Astrocyte (in vitro differentiated cells and primary cell): ENCODE data around the gene KIF5A.

Experiments used
- EZH2 ChIP-seq: IDR thresholded peaks from 2 replicates; pipeline ENCODE4 v1.6.1; 2012; ENCODE audit warnings: mild to moderate bottlenecking, low read length, inconsistent platforms; ENCODE audit not compliant: insufficient read depth
- TF ChIP-seq, protein P1 (sequence below): IDR thresholded peaks from 2 replicates; pipeline ENCODE4 v1.5.1; 2011; ENCODE audit warnings: low read depth, mild to moderate bottlenecking, inconsistent platforms, low read length, moderate library complexity; ENCODE audit not compliant: insufficient read depth

GRCh38 chr12:57631566-57632072 lies 81.8 kb downstream of the KIF5A start:
- TF ChIP-seq EZH2, result no peak
- TF ChIP-seq, protein P1, sequence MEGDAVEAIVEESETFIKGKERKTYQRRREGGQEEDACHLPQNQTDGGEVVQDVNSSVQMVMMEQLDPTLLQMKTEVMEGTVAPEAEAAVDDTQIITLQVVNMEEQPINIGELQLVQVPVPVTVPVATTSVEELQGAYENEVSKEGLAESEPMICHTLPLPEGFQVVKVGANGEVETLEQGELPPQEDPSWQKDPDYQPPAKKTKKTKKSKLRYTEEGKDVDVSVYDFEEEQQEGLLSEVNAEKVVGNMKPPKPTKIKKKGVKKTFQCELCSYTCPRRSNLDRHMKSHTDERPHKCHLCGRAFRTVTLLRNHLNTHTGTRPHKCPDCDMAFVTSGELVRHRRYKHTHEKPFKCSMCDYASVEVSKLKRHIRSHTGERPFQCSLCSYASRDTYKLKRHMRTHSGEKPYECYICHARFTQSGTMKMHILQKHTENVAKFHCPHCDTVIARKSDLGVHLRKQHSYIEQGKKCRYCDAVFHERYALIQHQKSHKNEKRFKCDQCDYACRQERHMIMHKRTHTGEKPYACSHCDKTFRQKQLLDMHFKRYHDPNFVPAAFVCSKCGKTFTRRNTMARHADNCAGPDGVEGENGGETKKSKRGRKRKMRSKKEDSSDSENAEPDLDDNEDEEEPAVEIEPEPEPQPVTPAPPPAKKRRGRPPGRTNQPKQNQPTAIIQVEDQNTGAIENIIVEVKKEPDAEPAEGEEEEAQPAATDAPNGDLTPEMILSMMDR, result no peak
